ENCODE measurements around the gene HLCS.

DNA sequence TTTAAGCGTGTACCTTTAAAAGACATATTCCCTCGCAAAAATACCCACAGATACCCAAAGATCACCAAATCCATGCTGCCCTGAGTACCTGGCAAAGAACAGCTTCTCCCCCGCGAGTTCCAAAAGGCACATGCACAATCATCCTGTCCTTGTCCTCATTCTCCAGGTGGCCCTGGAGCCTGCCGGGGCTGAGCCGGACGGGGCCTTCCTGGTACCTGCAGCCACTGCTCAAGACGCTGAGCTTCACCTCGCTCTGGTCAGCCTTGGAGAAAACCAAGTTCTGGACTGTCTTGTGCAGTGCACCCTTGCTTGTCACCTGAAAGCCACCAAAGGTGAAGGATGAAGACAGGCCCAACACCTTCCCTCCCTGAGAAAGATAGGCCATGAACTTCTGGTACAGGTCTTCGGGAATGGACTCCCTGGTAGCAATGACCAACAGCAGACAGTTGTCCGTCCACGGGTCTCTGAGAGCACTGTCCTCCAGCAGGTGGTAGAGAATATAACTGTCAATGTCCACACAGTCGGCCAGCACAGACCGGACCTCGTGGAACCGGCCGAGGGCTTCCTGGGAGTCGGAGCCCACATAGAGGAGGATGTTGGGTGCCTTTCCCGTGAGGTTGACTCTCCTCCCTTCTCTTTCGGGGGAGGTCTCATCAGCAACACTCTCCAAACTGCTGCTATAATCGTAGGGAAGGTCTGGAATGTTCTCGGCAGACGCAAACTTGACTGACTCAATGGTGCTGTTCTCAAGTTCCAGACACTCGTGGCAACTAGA lies 29.9 kb downstream of the HLCS start:
- TF ChIP-seq, protein P1, sequence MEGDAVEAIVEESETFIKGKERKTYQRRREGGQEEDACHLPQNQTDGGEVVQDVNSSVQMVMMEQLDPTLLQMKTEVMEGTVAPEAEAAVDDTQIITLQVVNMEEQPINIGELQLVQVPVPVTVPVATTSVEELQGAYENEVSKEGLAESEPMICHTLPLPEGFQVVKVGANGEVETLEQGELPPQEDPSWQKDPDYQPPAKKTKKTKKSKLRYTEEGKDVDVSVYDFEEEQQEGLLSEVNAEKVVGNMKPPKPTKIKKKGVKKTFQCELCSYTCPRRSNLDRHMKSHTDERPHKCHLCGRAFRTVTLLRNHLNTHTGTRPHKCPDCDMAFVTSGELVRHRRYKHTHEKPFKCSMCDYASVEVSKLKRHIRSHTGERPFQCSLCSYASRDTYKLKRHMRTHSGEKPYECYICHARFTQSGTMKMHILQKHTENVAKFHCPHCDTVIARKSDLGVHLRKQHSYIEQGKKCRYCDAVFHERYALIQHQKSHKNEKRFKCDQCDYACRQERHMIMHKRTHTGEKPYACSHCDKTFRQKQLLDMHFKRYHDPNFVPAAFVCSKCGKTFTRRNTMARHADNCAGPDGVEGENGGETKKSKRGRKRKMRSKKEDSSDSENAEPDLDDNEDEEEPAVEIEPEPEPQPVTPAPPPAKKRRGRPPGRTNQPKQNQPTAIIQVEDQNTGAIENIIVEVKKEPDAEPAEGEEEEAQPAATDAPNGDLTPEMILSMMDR (IDR thresholded peaks at IDR 0.05) = no peak
- TF ChIP-seq POLR2A (IDR thresholded peaks at IDR 0.05) = no peak
